ENCODE measurements around the gene WIPF2. TPM values are rescaled to one million over a fixed set of nuclear protein-coding genes. Genes with fewer than 3 reads are reported as not detected.

Gene WIPF2
- total and polyA plus RNA-seq, 9 donors = 6.1 to 27.8 (median 18.4) TPM

- 47 to 59% (median 51%) methylated on average over 2 of the region's 2 CpGs for WGBS, 3 donors
- Histone ChIP-seq H3K4me3 (no peak overlapping the region), H3K9me3 (no peaks in the 10 kb centered on the region), H3K27ac (no peak overlapping the region), H3K27me3 (no peaks in the 10 kb centered on the region), H3K4me1 (ENCODE audit: insufficient read depth) (peaks cover 2% of the 10 kb centered on the region), H3K36me3 (no peaks in the 10 kb centered on the region)
- no peak for DNase-seq
- TF ChIP-seq EP300 (IDR thresholded peaks at IDR 0.05) = no peak
- peak in 1 of 3 donors; percentile 8 for TF ChIP-seq CTCF (IDR thresholded peaks at IDR 0.05)
- TF ChIP-seq POLR2A (IDR thresholded peaks at IDR 0.05) = no peak
- intact Hi-C loops (cut with DNase I) = loop anchor here in 2 of 4 donors (10.0 kb wide), 2 partner anchors 59 to 69 kb away; partner anchors contain the start of gene WIPF2 (in 1 of the 2)
Measured at GRCh38 chr17:40284085-40284713, 65.1 kb downstream of the WIPF2 start.

- Histone ChIP-seq H3K27ac (no peak overlapping the region), H3K4me3 (no peak overlapping the region), H3K4me1 (ENCODE audit: insufficient read depth) (peaks cover 2% of the 10 kb centered on the region), H3K27me3 (no peaks in the 10 kb centered on the region), H3K9me3 (no peaks in the 10 kb centered on the region), H3K36me3 (no peaks in the 10 kb centered on the region)
- intact Hi-C loops (cut with DNase I) = loop anchor here in 2 of 4 donors (5.0 to 10.0 kb wide), 3 partner anchors 62 to 274 kb away; partner anchors contain the start of gene WIPF2 (in 1 of the 2)
- TF ChIP-seq POLR2A (IDR thresholded peaks at IDR 0.05) (no peak), CTCF (IDR thresholded peaks at IDR 0.05) (no peak), EP300 (IDR thresholded peaks at IDR 0.05) (no peak)
- DNase-seq = no peak
- WGBS, 3 donors = 90 to 97% (median 95%) methylated on average over 2 of the region's 2 CpGs
Measured at GRCh38 chr17:40286473-40286872, 67.4 kb downstream of the WIPF2 start.

- Histone ChIP-seq H3K36me3 (no peaks in the 10 kb centered on the region), H3K9me3 (no peaks in the 10 kb centered on the region), H3K4me1 (ENCODE audit: insufficient read depth) (peaks cover 2% of the 10 kb centered on the region), H3K27ac (no peak overlapping the region), H3K27me3 (no peaks in the 10 kb centered on the region), H3K4me3 (no peak overlapping the region)
- TF ChIP-seq POLR2A (IDR thresholded peaks at IDR 0.05) (no peak), CTCF (IDR thresholded peaks at IDR 0.05) (no peak), EP300 (IDR thresholded peaks at IDR 0.05) (no peak)
- WGBS, 3 donors = 38 to 41% (median 39%) methylated on average over 4 of the region's 4 CpGs
- intact Hi-C loops (cut with DNase I) = loop anchor here in 2 of 4 donors (5.0 to 10.0 kb wide), 3 partner anchors 62 to 275 kb away; partner anchors contain the start of gene WIPF2 (in 1 of the 2)
- no peak for DNase-seq
Measured at GRCh38 chr17:40287159-40287493, 68.0 kb downstream of the WIPF2 start.

GRCh38 chr17:40287494-40288369 is 68.6 kb downstream of the WIPF2 start, which contains the start of gene CDC6:
Gene CDC6, plus strand, starts transcription at chr17:40287879. Its CDS starts 1,542 bp downstream, at chr17:40289421.
- H3K4me3 ChIP-seq = peak within 1 kb of the TSS; percentile 41
- intact Hi-C loops (cut with DNase I) = loop anchor here in 2 of 4 donors (5.0 to 10.0 kb wide), 3 partner anchors 63 to 275 kb away; partner anchors contain the start of gene WIPF2 (in 1 of the 2)
- H3K36me3 ChIP-seq = no peaks in the 10 kb centered on the region
- WGBS, 3 donors = 0 to 1% (median 0%) methylated on average over 47 of the region's 47 CpGs
- DNase-seq = peak; percentile 97 to 99 (median 98)
- TF ChIP-seq POLR2A (IDR thresholded peaks at IDR 0.05) (no peak), EP300 (IDR thresholded peaks at IDR 0.05) (no peak), CTCF (IDR thresholded peaks at IDR 0.05) (no peak)
- no peaks in the 10 kb centered on the region for H3K27me3 ChIP-seq
- peaks cover 2% of the 10 kb centered on the region for H3K4me1 ChIP-seq (ENCODE audit: insufficient read depth)
- no peaks in the 10 kb centered on the region for H3K9me3 ChIP-seq
- no peak within 1 kb of the TSS for H3K27ac ChIP-seq

Data from ovary (tissue), 9 donors.